ENCODE data around the gene BARX2.

- no peak for TF ChIP-seq RAD21 (IDR thresholded peaks at IDR 0.05; ENCODE audit: low read depth)
- TF ChIP-seq CTCF (IDR thresholded peaks at IDR 0.05 in 2 of 3, conservative IDR thresholded peaks at IDR 0.05 in 1 of 3; ENCODE audit: borderline replicate concordance in 1 of 3, insufficient read depth in 1 of 3, low read depth in 2 of 3, low read length in 2 of 3), result no peak
- no peak for TF ChIP-seq POLR2AphosphoS5 (IDR thresholded peaks at IDR 0.05; ENCODE audit: low read depth, low read length)
- TF ChIP-seq YY1 (IDR thresholded peaks at IDR 0.05; ENCODE audit: extremely low read depth, insufficient replicate concordance, low read depth, low read length), result no peak
- TF ChIP-seq, protein P1, sequence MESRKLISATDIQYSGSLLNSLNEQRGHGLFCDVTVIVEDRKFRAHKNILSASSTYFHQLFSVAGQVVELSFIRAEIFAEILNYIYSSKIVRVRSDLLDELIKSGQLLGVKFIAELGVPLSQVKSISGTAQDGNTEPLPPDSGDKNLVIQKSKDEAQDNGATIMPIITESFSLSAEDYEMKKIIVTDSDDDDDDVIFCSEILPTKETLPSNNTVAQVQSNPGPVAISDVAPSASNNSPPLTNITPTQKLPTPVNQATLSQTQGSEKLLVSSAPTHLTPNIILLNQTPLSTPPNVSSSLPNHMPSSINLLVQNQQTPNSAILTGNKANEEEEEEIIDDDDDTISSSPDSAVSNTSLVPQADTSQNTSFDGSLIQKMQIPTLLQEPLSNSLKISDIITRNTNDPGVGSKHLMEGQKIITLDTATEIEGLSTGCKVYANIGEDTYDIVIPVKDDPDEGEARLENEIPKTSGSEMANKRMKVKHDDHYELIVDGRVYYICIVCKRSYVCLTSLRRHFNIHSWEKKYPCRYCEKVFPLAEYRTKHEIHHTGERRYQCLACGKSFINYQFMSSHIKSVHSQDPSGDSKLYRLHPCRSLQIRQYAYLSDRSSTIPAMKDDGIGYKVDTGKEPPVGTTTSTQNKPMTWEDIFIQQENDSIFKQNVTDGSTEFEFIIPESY (IDR thresholded peaks at IDR 0.05; ENCODE audit: extremely low read depth, insufficient replicate concordance, low read length), result no peak
- TF ChIP-seq, protein P2, sequence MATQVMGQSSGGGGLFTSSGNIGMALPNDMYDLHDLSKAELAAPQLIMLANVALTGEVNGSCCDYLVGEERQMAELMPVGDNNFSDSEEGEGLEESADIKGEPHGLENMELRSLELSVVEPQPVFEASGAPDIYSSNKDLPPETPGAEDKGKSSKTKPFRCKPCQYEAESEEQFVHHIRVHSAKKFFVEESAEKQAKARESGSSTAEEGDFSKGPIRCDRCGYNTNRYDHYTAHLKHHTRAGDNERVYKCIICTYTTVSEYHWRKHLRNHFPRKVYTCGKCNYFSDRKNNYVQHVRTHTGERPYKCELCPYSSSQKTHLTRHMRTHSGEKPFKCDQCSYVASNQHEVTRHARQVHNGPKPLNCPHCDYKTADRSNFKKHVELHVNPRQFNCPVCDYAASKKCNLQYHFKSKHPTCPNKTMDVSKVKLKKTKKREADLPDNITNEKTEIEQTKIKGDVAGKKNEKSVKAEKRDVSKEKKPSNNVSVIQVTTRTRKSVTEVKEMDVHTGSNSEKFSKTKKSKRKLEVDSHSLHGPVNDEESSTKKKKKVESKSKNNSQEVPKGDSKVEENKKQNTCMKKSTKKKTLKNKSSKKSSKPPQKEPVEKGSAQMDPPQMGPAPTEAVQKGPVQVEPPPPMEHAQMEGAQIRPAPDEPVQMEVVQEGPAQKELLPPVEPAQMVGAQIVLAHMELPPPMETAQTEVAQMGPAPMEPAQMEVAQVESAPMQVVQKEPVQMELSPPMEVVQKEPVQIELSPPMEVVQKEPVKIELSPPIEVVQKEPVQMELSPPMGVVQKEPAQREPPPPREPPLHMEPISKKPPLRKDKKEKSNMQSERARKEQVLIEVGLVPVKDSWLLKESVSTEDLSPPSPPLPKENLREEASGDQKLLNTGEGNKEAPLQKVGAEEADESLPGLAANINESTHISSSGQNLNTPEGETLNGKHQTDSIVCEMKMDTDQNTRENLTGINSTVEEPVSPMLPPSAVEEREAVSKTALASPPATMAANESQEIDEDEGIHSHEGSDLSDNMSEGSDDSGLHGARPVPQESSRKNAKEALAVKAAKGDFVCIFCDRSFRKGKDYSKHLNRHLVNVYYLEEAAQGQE (IDR thresholded peaks at IDR 0.05; ENCODE audit: low read depth), result no peak
- TF ChIP-seq SP1 (IDR thresholded peaks at IDR 0.05; ENCODE audit: low read depth), result no peak
- TF ChIP-seq ATF3 (IDR thresholded peaks at IDR 0.05), result no peak
- TF ChIP-seq POLR2A (IDR thresholded peaks at IDR 0.05; ENCODE audit: borderline replicate concordance, extremely low read depth, insufficient read depth, insufficient read length), result no peak
These were observed 8.7 kb upstream of the BARX2 start for GRCh38 chr11:129366737-129367597.
